B cell (primary cell): ENCODE data around the gene VRTN. TPM values are rescaled to one million over a fixed set of nuclear protein-coding genes. Genes with fewer than 3 reads are reported as not detected.

Experiments
- ATAC-seq: fragments of 200-7000 bp; cut with Tn5 transposase; one replicate; pipeline ENCODE4 v1.10.0; 2021; ENCODE audit warnings: low read depth, mild to moderate bottlenecking, moderate number of reproducible peaks, moderate library complexity
- CTCF ChIA-PET: fragments of 350-600 bp; sonication (Branson Sonifier 250); formaldehyde crosslinking; loops from one replicate; lab custom pipeline; 2021; ENCODE audit warnings: antibody characterized with exemption, inconsistent platforms; lab: Charles Lee
- POLR2A ChIA-PET: fragments of 350-600 bp; sonication (Branson Sonifier 250); formaldehyde crosslinking; loops from one replicate; lab custom pipeline; 2021; ENCODE audit warnings: antibody characterized with exemption; lab: Charles Lee
- DNase-seq: peaks from one replicate; pipeline ENCODE4 v3.0.0; 2013
- H2AFZ ChIP-seq: 2 replicates; pipeline ENCODE4 v1.6.1; 2012; ENCODE audit warnings: mild to moderate bottlenecking, low read depth, low read length; ENCODE audit not compliant: insufficient read depth, poor library complexity, severe bottlenecking
- H3K27ac ChIP-seq, 2 donors: 1 replicate in 1 of 2; 2 replicates in 1 of 2; pipeline ENCODE4 v1.5.1; 2012 to 2013; ENCODE audit warnings: low read length in 2 of 2, mild to moderate bottlenecking in 2 of 2, moderate library complexity in 1 of 2
- H3K27me3 ChIP-seq, 4 experiments: fragments of 200-600 bp in 1 of 4; sonication (generic) in 1 of 4; replicated peaks in 1 of 4; 1 replicate in 2 of 4; 2 replicates in 2 of 4; pipeline versions ENCODE4 v1.6.1 to v1.7.0; 2013 to 2016; ENCODE audit warnings: low read length in 3 of 4, mild to moderate bottlenecking in 2 of 4, mixed read lengths in 1 of 4, moderate library complexity in 1 of 4; ENCODE audit not compliant: insufficient read depth in 4 of 4, control insufficient read depth in 3 of 4; ENCODE audit errors: control extremely low read depth in 1 of 4
- H3K36me3 ChIP-seq, 2 experiments: replicated peaks in 1 of 2; 1 replicate in 1 of 2; 2 replicates in 1 of 2; pipeline versions ENCODE4 v1.6.1 to v1.7.1; 2013; ENCODE audit warnings: low read length in 1 of 2; ENCODE audit not compliant: insufficient read depth in 2 of 2, control insufficient read depth in 1 of 2; ENCODE audit errors: control extremely low read depth in 1 of 2, extremely low read depth in 1 of 2
- H3K4me1 ChIP-seq, 2 donors: fragments of 200-600 bp in 1 of 2; sonication (generic) in 1 of 2; 1 replicate in 1 of 2; 2 replicates in 1 of 2; pipeline versions ENCODE4 v1.5.1 to v1.6.1; 2013 to 2017; ENCODE audit warnings: low read length in 2 of 2; ENCODE audit not compliant: control insufficient read depth in 2 of 2, insufficient read depth in 2 of 2
- H3K4me2 ChIP-seq: replicated peaks from 2 replicates; pipeline ENCODE3; 2012; ENCODE audit warnings: mild to moderate bottlenecking, low read depth, low read length; ENCODE audit not compliant: poor library complexity, severe bottlenecking
- H3K4me3 ChIP-seq, 5 experiments: fragments of 200-600 bp in 1 of 5; sonication (generic) in 1 of 5; 1 replicate in 3 of 5; 2 replicates in 2 of 5; pipeline versions ENCODE4 v1.5.1 to v1.7.0; 2011 to 2016; ENCODE audit warnings: low read length in 4 of 5, mild to moderate bottlenecking in 4 of 5, low read depth in 2 of 5, control low read depth in 1 of 5, moderate library complexity in 1 of 5; ENCODE audit not compliant: insufficient read depth in 1 of 5; ENCODE audit errors: control extremely low read depth in 1 of 5, extremely low read depth in 1 of 5
- H3K79me2 ChIP-seq: fragments of 200-600 bp; sonication (generic); one replicate; pipeline ENCODE4 v1.6.0; 2016; ENCODE audit warnings: low read length; ENCODE audit not compliant: control insufficient read depth, insufficient read depth
- H3K9ac ChIP-seq: fragments of 200-600 bp; sonication (generic); 2 replicates; pipeline ENCODE4 v1.6.1; 2017; ENCODE audit warnings: mild to moderate bottlenecking, low read length, moderate library complexity
- H3K9me3 ChIP-seq, 3 donors: one replicate each; pipeline versions ENCODE4 v1.6.1 to v1.7.1; 2013; ENCODE audit warnings: low read length in 2 of 3; ENCODE audit not compliant: control insufficient read depth in 2 of 3, insufficient read depth in 1 of 3; ENCODE audit errors: control extremely low read depth in 1 of 3
- H4K20me1 ChIP-seq: 2 replicates; pipeline ENCODE4 v1.6.0; 2012; ENCODE audit warnings: mild to moderate bottlenecking, low read length; ENCODE audit not compliant: insufficient read depth, control insufficient read depth, poor library complexity, severe bottlenecking
- H3K27ac Mint-ChIP-seq: one replicate; pipeline ENCODE4 v1.8.0; 2021; ENCODE audit warnings: mixed read lengths
- H3K27me3 Mint-ChIP-seq: one replicate; pipeline ENCODE4 v1.8.0; 2021; ENCODE audit warnings: mixed read lengths
- H3K4me1 Mint-ChIP-seq: one replicate; pipeline ENCODE4 v1.8.0; 2021; ENCODE audit warnings: mixed read lengths
- H3K4me3 Mint-ChIP-seq: one replicate; pipeline ENCODE4 v1.8.0; 2021; ENCODE audit warnings: mixed read lengths
- H3K9me3 Mint-ChIP-seq: one replicate; pipeline ENCODE4 v1.8.0; 2022; ENCODE audit warnings: mixed read lengths; ENCODE audit not compliant: insufficient read depth
- EZH2 ChIP-seq: IDR thresholded peaks from 2 replicates; pipeline ENCODE4 v1.6.1; 2012; ENCODE audit warnings: borderline replicate concordance, low read depth, mild to moderate bottlenecking, moderate library complexity, low read length; ENCODE audit not compliant: insufficient read depth, poor library complexity, severe bottlenecking
- WGBS: methylation state at CpG from one replicate; pipeline ENCODE4 v1.1.5; 2013; ENCODE audit warnings: missing lambda C conversion rate; ENCODE audit not compliant: insufficient coverage; 5-methylcytosine and 5-hydroxymethylcytosine counted together
- intact Hi-C: fragments of 100-400 bp; cut with micrococcal nuclease; formaldehyde crosslinking; loops from one replicate; pipeline ENCODE4 v1.10.0; 2022
- polyA plus RNA-seq: library from polyadenylated mRNA; depleted of rRNA; stranded (reverse); fragments of >200 nt; gene quantifications from 2 replicates; pipeline ENCODE4 v1.2.3, GENCODE V29; 2012
- total RNA-seq, 2 donors: library from RNA; stranded (reverse); fragments of 120-200 nt in 1 of 2; gene quantifications; 1 replicate in 1 of 2; 2 replicates in 1 of 2; pipeline versions ENCODE4 v1.2.3 to v1.2.4, GENCODE V29; 2013 to 2022
- TF ChIP-seq, protein P1 (sequence below): fragments of 200-600 bp; IDR thresholded peaks from one replicate; pipeline ENCODE4 v1.8.0; 2022; ENCODE audit warnings: antibody characterized with exemption, mild to moderate bottlenecking

The VRTN gene
- total and polyA plus RNA-seq, 2 donors (not counting 1 experiment from before 2014, with no cell fraction given) = not detected

DNA sequence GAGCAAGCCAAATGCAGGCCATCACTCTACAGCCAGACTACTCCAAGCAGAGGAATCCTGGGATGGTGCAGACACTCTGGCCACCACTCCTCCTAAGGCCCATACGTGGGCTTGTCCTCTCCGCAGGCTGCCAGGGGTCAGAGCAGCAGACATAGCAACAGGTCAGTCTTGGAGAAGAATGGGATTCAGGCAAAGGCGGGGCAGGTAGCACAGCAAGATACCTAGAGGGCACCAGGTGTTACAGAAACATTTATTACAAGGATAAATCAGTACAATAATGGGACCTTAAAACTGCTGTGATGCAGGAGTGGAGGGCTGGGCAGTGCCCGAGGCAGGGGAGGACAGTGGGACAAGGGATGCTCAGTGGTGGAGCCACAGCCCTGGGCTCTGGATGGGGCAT is 57.4 kb downstream of the VRTN start:
- H3K4me1 ChIP-seq = peaks cover 35 to 49% of the 10 kb centered on the region in 2 donors
- no peak overlapping the region for H3K4me3 ChIP-seq
- no peaks in the 10 kb centered on the region for H3K27me3 ChIP-seq
- ChIA-PET CTCF (no interaction called here), POLR2A (no interaction called here)
- Mint-ChIP-seq H3K4me3 (no peak overlapping the region), H3K27me3 (no peaks in the 10 kb centered on the region), H3K4me1 (peaks cover 61% of the 10 kb centered on the region), H3K9me3 (no peaks in the 10 kb centered on the region), H3K27ac (peak overlapping the region; percentile 22)
- no peaks in the 10 kb centered on the region for H4K20me1 ChIP-seq
- DNase-seq (no peak), ATAC-seq (no peak)
- no peak overlapping the region for H3K4me2 ChIP-seq
- H3K9me3 ChIP-seq = no peaks in the 10 kb centered on the region
- intact Hi-C loops = no loop called here
- H2AFZ ChIP-seq = no peak overlapping the region
- no peaks in the 10 kb centered on the region for H3K36me3 ChIP-seq
- H3K79me2 ChIP-seq = no peaks in the 10 kb centered on the region
- 98% methylated on average over 3 of the region's 4 CpGs for WGBS
- no peak overlapping the region for H3K9ac ChIP-seq
- TF ChIP-seq EZH2 = no peak
- TF ChIP-seq, protein P1, sequence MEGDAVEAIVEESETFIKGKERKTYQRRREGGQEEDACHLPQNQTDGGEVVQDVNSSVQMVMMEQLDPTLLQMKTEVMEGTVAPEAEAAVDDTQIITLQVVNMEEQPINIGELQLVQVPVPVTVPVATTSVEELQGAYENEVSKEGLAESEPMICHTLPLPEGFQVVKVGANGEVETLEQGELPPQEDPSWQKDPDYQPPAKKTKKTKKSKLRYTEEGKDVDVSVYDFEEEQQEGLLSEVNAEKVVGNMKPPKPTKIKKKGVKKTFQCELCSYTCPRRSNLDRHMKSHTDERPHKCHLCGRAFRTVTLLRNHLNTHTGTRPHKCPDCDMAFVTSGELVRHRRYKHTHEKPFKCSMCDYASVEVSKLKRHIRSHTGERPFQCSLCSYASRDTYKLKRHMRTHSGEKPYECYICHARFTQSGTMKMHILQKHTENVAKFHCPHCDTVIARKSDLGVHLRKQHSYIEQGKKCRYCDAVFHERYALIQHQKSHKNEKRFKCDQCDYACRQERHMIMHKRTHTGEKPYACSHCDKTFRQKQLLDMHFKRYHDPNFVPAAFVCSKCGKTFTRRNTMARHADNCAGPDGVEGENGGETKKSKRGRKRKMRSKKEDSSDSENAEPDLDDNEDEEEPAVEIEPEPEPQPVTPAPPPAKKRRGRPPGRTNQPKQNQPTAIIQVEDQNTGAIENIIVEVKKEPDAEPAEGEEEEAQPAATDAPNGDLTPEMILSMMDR = no peak
- no peak overlapping the region for H3K27ac ChIP-seq

DNA sequence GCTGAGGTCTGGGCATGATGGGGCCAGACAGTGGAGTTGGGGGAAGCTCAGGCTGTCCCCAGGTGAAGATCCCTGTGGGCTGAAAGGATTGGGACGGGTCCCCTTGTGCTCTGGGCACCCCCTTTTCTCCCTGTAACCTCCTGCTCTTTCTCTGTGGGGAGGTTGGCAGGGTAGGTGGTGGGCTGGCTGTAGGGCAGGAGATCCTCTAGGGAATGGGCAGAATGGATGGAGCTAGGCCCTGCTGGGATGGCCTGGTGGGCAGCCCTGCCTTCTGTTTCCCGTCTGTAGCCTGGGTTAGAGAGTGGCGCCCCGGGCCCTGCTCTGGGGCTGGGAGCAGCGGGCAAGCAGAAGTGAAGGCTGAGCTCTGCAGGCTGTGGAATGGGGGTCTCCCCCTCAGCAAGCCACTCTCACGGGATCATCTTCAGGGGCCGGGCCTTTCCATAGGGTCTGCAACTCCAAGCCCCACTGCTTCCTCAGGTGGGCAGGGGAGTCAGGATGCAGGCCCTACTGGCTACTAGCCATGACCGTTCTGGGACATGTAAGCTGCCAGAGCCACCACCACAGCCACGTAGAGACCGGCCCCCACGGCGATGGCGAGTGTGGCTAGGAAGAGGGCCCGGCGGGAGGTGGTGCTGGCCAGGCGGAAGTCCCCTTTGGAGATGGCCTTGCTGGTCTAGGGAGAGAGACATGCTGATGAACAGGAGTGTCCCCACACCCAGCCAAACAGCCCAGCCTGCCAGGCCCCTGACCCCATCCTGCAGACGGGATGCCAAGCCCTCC is 58.9 kb downstream of the VRTN start:
- ChIA-PET POLR2A (interaction anchor here (0.6 kb wide), 1 partner anchor 62 kb away, joined by 7 read pairs; no protein-coding TSS in a partner anchor), CTCF (no interaction called here)
- TF ChIP-seq EZH2 = no peak
- TF ChIP-seq, protein P1 = no peak
- ATAC-seq (no peak), DNase-seq (no peak)
- H3K79me2 ChIP-seq = no peaks in the 10 kb centered on the region
- peaks cover 45% of the 10 kb centered on the region for H3K4me1 Mint-ChIP-seq
- peak overlapping the region; percentile 50 for H3K4me2 ChIP-seq
- H3K27me3 ChIP-seq = no peaks in the 10 kb centered on the region
- H3K9ac ChIP-seq = no peak overlapping the region
- intact Hi-C loops = no loop called here
- H3K9me3 Mint-ChIP-seq = no peaks in the 10 kb centered on the region
- no peak overlapping the region for H3K4me3 ChIP-seq
- H3K4me1 ChIP-seq = peaks cover 26 to 33% of the 10 kb centered on the region in 2 donors
- WGBS = 86% methylated on average over 14 of the region's 17 CpGs
- peak overlapping the region; percentile 26 for H3K27ac Mint-ChIP-seq
- H3K9me3 ChIP-seq = no peaks in the 10 kb centered on the region
- no peak overlapping the region for H3K4me3 Mint-ChIP-seq
- no peak overlapping the region for H3K27ac ChIP-seq
- no peaks in the 10 kb centered on the region for H4K20me1 ChIP-seq
- H2AFZ ChIP-seq = no peak overlapping the region
- H3K36me3 ChIP-seq = no peaks in the 10 kb centered on the region
- H3K27me3 Mint-ChIP-seq = peaks cover 3% of the 10 kb centered on the region
